GM10266 (cell line): ENCODE data around the gene THOC1.
"Not testable (repeated sequence)": the region's sequence is repeated elsewhere in the genome, so short reads cannot be mapped to it uniquely, and the experiment has no call there.

Experiments
- DNase-seq: peaks from one replicate; pipeline ENCODE4 v3.0.0; 2012; ENCODE audit errors: extremely low spot score
- CTCF ChIP-seq: IDR thresholded peaks from 2 replicates; pipeline ENCODE4 v1.5.1; 2012; ENCODE audit warnings: mild to moderate bottlenecking, low read depth; ENCODE audit not compliant: control insufficient read depth, insufficient read depth; ENCODE audit errors: missing control alignments

Gene THOC1

GRCh38 chr18:294566-294965 is 26.7 kb upstream of the THOC1 start:
- TF ChIP-seq CTCF, result no peak

GRCh38 chr18:293536-293935 is 25.7 kb upstream of the THOC1 start:
- DNase-seq, result no peak
- TF ChIP-seq CTCF, result no peak

More at GRCh38 chr18:294566-294965, 26.7 kb upstream of the THOC1 start:
- no peak for DNase-seq

GRCh38 chr18:292271-292670 is 24.4 kb upstream of the THOC1 start:
- DNase-seq, result no peak
- TF ChIP-seq CTCF, result no peak

GRCh38 chr18:289970-290369 is 22.1 kb upstream of the THOC1 start:
- not testable (repeated sequence) for DNase-seq

- no peak for TF ChIP-seq CTCF
- DNase-seq, result no peak
These were observed 21.2 kb upstream of the THOC1 start for GRCh38 chr18:289026-289425.

GRCh38 chr18:286515-287310 is 18.9 kb upstream of the THOC1 start:
- DNase-seq, result no peak
- TF ChIP-seq CTCF, result no peak

- no peak for TF ChIP-seq CTCF
- DNase-seq, result no peak
These were observed 18.0 kb upstream of the THOC1 start for GRCh38 chr18:285817-286216.

GRCh38 chr18:275486-275885 is 7.6 kb upstream of the THOC1 start:
- no peak for TF ChIP-seq CTCF
- no peak for DNase-seq
